Measurements from ENCODE around the gene F11R. TPM values are rescaled to one million over a fixed set of nuclear protein-coding genes. Genes with fewer than 3 reads are reported as not detected.
A peak's percentile ranks its signal among the peaks of the same experiment; 100 is the strongest.
"Not testable (repeated sequence)": the region's sequence is repeated elsewhere in the genome, so short reads cannot be mapped to it uniquely, and the experiment has no call there.

Gene F11R
- total and polyA plus RNA-seq, 12 donors, result 7.1 to 22.7 (median 10.1) TPM

DNA sequence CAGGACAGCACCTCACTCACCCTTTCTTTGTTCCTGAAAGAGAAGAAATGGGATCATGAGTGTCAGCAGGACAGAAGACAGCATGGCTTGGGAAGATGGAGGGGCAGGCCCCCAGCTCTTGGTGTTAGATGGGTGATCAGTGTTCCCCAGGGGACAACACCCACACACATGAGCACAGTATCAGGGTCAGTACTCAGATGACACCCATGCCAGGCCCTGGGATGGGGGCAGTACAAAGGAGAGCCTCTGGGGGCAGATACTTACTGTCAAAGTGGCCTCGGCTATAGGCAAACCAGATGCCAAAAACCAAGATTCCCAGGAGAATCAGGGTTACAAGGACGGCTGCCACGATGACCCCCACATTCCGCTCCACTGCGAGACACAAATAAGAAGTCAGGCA lies 21.6 kb downstream of the F11R start:
- H3K27me3 ChIP-seq, result no peaks in the 10 kb centered on the region
- no peak overlapping the region for H3K4me3 ChIP-seq
- peaks cover 0 to 30% (median 12%) of the 10 kb centered on the region in 9 donors for H3K4me1 ChIP-seq
- no peak overlapping the region for H3K27ac ChIP-seq
- no peak for DNase-seq
- H3K36me3 ChIP-seq, result peaks cover 0 to 34% (median 11%) of the 10 kb centered on the region in 9 donors
- TF ChIP-seq, protein P1, sequence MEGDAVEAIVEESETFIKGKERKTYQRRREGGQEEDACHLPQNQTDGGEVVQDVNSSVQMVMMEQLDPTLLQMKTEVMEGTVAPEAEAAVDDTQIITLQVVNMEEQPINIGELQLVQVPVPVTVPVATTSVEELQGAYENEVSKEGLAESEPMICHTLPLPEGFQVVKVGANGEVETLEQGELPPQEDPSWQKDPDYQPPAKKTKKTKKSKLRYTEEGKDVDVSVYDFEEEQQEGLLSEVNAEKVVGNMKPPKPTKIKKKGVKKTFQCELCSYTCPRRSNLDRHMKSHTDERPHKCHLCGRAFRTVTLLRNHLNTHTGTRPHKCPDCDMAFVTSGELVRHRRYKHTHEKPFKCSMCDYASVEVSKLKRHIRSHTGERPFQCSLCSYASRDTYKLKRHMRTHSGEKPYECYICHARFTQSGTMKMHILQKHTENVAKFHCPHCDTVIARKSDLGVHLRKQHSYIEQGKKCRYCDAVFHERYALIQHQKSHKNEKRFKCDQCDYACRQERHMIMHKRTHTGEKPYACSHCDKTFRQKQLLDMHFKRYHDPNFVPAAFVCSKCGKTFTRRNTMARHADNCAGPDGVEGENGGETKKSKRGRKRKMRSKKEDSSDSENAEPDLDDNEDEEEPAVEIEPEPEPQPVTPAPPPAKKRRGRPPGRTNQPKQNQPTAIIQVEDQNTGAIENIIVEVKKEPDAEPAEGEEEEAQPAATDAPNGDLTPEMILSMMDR (IDR thresholded peaks at IDR 0.05), result no peak
- H3K9me3 ChIP-seq, result no peaks in the 10 kb centered on the region
- intact Hi-C loops (cut with DNase I), result loop anchor here in 9 of 10 donors (5.0 to 10.0 kb wide), 5 partner anchors 43 to 138 kb away; partner anchors contain the start of genes DEDD (in 3 of the 9), KLHDC9 (in 3 of the 9) and USF1 (in 2 of the 9)
- ATAC-seq, result no peak
- WGBS, 2 donors, result 83 to 88% methylated on average over 5 of the region's 5 CpGs

DNA sequence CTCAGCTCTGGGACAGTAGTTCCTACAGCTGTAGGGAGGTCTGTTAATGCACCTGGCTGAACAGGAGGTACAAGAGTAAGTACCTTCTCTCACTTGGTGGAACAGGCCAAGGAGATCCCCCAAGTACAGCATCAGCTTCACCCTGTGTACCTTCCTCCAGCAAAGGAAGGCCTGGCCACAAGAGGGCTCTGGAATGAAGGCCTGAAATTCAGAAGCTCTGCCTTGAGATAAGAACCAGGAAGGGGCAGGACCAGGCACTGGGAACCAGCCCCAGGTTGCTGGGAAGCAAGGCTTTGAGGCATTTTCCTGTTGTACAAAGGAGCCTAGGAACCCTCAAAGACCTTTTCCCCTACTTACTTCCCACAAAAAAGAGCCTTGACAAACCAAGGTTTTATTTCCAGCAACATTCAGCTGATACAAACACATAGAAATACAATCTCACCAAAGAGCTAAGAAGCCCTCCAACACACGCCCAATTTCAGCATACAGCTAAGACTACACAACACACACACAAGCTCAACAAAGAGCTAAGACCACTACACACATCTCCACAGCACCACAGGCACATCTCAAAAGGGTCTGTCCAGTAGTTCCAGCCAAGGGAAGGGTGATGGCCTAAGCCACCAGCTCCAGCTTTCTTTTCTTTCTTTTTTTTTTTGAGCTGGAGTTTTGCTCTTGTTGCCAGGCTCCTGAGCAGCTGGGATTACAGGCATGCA lies 23.5 kb downstream of the F11R start:
- Histone ChIP-seq H3K9me3 (no peaks in the 10 kb centered on the region), H3K27ac (peak overlapping the region in 9 of 10 donors; percentile 47 to 82 (median 75)), H3K4me3 (no peak overlapping the region), H3K27me3 (no peaks in the 10 kb centered on the region), H3K36me3 (peaks cover 0 to 34% (median 11%) of the 10 kb centered on the region in 9 donors), H3K4me1 (peaks cover 0 to 30% (median 12%) of the 10 kb centered on the region in 9 donors)
- 63 to 73% methylated on average over 1 of the region's 1 CpG for WGBS, 2 donors
- ATAC-seq, result peak; percentile 89 to 95 (median 92)
- intact Hi-C loops (cut with DNase I), result loop anchor here in 9 of 10 donors (1.0 to 10.0 kb wide), 10 partner anchors 45 to 140 kb away; partner anchors contain the start of genes KLHDC9 (in 5 of the 9), DEDD (in 3 of the 9) and USF1 (in 3 of the 9)
- TF ChIP-seq, protein P1 (IDR thresholded peaks at IDR 0.05), result peak; percentile 43 to 83 (median 68)
- DNase-seq, result peak; percentile 45 to 83

DNA sequence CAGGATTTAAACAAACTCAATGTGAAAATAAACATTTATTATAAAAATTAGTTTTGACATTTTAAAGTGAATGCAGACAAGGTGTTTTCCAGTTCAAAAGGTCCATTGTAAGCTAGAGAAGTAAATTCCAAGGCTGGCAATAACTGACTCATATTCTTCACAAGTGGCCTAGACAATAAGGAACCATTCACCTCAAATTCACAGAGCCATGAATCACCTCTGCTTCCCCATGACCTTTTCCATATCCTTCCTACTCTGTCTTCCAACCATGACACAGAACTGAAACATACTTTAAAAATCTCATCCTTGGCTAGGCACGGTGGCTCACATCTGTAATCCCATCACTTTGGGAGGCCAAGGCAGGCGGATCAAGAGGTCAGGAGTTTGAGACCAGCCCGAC lies 24.8 kb downstream of the F11R start:
- Histone ChIP-seq H3K36me3 (peaks cover 0 to 33% (median 11%) of the 10 kb centered on the region in 9 donors), H3K4me3 (no peak overlapping the region), H3K4me1 (peaks cover 0 to 22% (median 10%) of the 10 kb centered on the region in 9 donors), H3K27me3 (no peaks in the 10 kb centered on the region), H3K27ac (peak overlapping the region in 1 of 10 donors; percentile 51), H3K9me3 (no peaks in the 10 kb centered on the region)
- TF ChIP-seq, protein P1 (IDR thresholded peaks at IDR 0.05), result no peak
- intact Hi-C loops (cut with DNase I), result loop anchor here in 9 of 10 donors (2.0 to 10.0 kb wide), 7 partner anchors 46 to 141 kb away; partner anchors contain the start of genes KLHDC9 (in 5 of the 9), DEDD (in 3 of the 9) and USF1 (in 2 of the 9)
- DNase-seq, result no peak
- 90 to 91% methylated on average over 3 of the region's 3 CpGs for WGBS, 2 donors
- peak in 1 of 8 donors; percentile 38 for ATAC-seq

DNA sequence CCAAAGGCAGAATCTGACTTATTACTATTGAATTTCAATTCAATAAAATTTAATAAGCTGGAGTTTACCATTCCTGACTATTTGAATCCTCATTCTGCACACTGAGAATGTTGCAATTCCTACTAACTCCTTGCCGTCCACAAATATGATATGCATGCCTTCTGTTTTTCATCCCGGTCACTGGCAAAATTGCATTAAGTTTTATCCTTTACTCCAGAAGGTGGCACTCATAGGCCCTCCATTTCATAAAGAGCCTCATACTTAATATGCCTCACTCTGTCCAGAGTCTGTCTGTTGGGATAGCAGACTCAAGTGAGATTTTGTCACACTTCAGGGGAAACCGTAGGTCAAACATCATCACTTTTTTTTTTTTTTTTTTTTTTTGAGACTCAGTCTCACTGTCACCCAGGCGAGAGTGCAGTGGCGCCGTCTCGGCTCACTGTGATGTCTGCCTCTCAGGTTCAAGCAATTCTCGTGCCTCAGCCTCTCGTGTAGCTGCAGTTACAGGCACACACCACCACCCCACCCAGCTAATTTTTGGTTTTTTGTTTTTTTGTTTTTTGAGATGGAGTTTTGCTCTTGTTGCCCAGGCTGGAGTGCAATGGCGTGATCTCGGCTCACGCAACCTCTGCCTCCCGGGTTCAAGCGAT lies 27.3 kb downstream of the F11R start:
- WGBS, 2 donors, result 75% methylated on average over 14 of the region's 14 CpGs
- Histone ChIP-seq H3K36me3 (peaks cover 0 to 8% (median 0%) of the 10 kb centered on the region in 9 donors), H3K4me3 (no peak overlapping the region), H3K4me1 (peaks cover 0 to 28% (median 12%) of the 10 kb centered on the region in 9 donors), H3K27ac (no peak overlapping the region), H3K9me3 (no peaks in the 10 kb centered on the region), H3K27me3 (no peaks in the 10 kb centered on the region)
- intact Hi-C loops (cut with DNase I), result loop anchor here in 4 of 10 donors (5.0 to 10.0 kb wide), 5 partner anchors 51 to 156 kb away; partner anchors contain the start of genes DEDD (in 3 of the 4), USF1 (in 2 of the 4) and KLHDC9 (in 1 of the 4)
- ATAC-seq (peak in 4 of 8 donors; percentile 42 to 48 (median 46)), DNase-seq (no peak)
- TF ChIP-seq, protein P1 (IDR thresholded peaks at IDR 0.05), result peak in 7 of 9 donors; percentile 26 to 58 (median 37)

DNA sequence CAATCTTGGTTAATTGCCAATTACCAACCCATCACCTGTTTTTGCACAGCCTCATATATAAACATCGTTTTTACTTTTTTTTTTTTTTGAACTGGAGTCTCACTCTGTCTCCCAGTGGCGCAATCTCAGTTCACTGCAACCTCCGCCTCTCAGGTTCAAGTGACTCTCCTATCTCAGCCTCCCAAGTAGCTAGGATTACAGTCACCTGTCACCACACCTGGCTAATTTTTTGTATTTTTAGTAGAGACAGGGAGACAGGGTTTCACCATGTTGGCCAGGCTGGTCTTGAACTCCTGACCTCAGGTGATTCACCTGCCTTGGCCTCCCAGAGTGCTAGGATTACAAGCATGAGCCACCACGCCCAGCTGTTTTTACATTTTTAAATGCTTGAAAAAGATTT lies 28.9 kb downstream of the F11R start:
- 90 to 98% methylated on average over 4 of the region's 4 CpGs for WGBS, 2 donors
- ATAC-seq, result not testable (repeated sequence)
- intact Hi-C loops (cut with DNase I), result loop anchor here in 4 of 10 donors (5.0 to 10.0 kb wide), 5 partner anchors 53 to 155 kb away; partner anchors contain the start of genes DEDD (in 3 of the 4), USF1 (in 2 of the 4) and KLHDC9 (in 1 of the 4)

More for the DNA sequence above, 28.9 kb downstream of the F11R start:
- not testable (repeated sequence) for H3K36me3 ChIP-seq, H3K27me3 ChIP-seq, H3K27ac ChIP-seq, H3K4me3 ChIP-seq, H3K9me3 ChIP-seq, DNase-seq
- peaks cover 0 to 17% (median 4%) of the 10 kb centered on the region in 9 donors for H3K4me1 ChIP-seq

All from heart right ventricle (tissue), 16 donors.